K562 (cell line): ENCODE results near the gene CAMK1D. TPM values are rescaled to one million over a fixed set of nuclear protein-coding genes. Genes with fewer than 3 reads are reported as not detected.

Experiments used
- ATAC-seq: fragments of 200-7000 bp; cut with Tn5 transposase; 3 replicates; pipeline ENCODE4 v1.9.1; 2020; ENCODE audit warnings: moderate library complexity
- BruUV-seq: library from RNA; stranded (reverse); fragments of 400-500 nt; replicated peaks from 2 replicates; lab custom pipeline; 2021; lab: Mats Ljungman, UMichigan
- CTCF ChIA-PET: fragments of 300-600 bp; formaldehyde crosslinking; extraction: SDS; loops from one replicate; lab custom pipeline; 2021; ENCODE audit warnings: low intra/inter-chr PET ratio; lab: Yijun Ruan, JAX
- POLR2A ChIA-PET: fragments of 300-600, 350-650 bp; sonication (Branson Sonifier 250); formaldehyde crosslinking; extraction: SDS; loops from one replicate; lab custom pipeline; 2021; ENCODE audit warnings: antibody characterized with exemption, inconsistent platforms; lab: Yijun Ruan, JAX
- DNase-seq, 4 experiments: peaks; one replicate each; pipeline versions ENCODE4 v3.0.0 to v3.0.0-alpha.2; 2011 to 2018; ENCODE audit warnings: low spot score in 3 of 4, mixed read lengths in 3 of 4; ENCODE audit errors: extremely low read depth in 1 of 4
- FAIRE-seq: peaks from 2 replicates; lab custom pipeline; 2011; peaks lifted over from hg19 to GRCh38; lab: Jason Lieb, UNC
- H2AFZ ChIP-seq: 2 replicates; pipeline ENCODE4 v1.6.0; 2011; ENCODE audit warnings: low read depth, low read length, control low read depth, inconsistent platforms
- H3K27ac ChIP-seq: fragments of 200-600 bp; 3 replicates; pipeline ENCODE4 v1.8.0; 2011; ENCODE audit warnings: low read depth, mild to moderate bottlenecking, control low read depth, inconsistent platforms, low read length, moderate library complexity, mixed read lengths; ENCODE audit errors: extremely low read depth
- H3K27me3 ChIP-seq, 2 experiments: fragments of 300-600 bp in 1 of 2; 2 replicates in 1 of 2; 3 replicates in 1 of 2; pipeline versions ENCODE4 v1.6.0 to v1.8.0; 2011; ENCODE audit warnings: inconsistent platforms in 2 of 2, low read length in 2 of 2, mild to moderate bottlenecking in 1 of 2, mixed read lengths in 1 of 2, moderate library complexity in 1 of 2; ENCODE audit not compliant: control insufficient read depth in 2 of 2, insufficient read depth in 2 of 2
- H3K36me3 ChIP-seq: fragments of 300-600 bp; 3 replicates; pipeline ENCODE4 v1.8.0; 2011; ENCODE audit warnings: mild to moderate bottlenecking, low read length, inconsistent platforms; ENCODE audit not compliant: control insufficient read depth, insufficient read depth
- H3K4me1 ChIP-seq, 2 experiments: fragments of 200-600 bp in 1 of 2; replicated peaks in 1 of 2; 2 replicates in 1 of 2; 3 replicates in 1 of 2; pipeline versions ENCODE4 v1.5.1 to v1.8.0; 2011; ENCODE audit warnings: inconsistent platforms in 2 of 2, low read length in 2 of 2, mild to moderate bottlenecking in 1 of 2, mixed read lengths in 1 of 2, moderate library complexity in 1 of 2; ENCODE audit not compliant: control insufficient read depth in 2 of 2, insufficient read depth in 2 of 2
- H3K4me2 ChIP-seq: 2 replicates; pipeline ENCODE4 v1.6.1; 2011; ENCODE audit warnings: low read length, control low read depth, inconsistent platforms, mixed read lengths; ENCODE audit not compliant: insufficient read depth
- H3K4me3 ChIP-seq: fragments of 200-600 bp; sonication (generic), shearing (Covaris generic); 2 replicates; pipeline ENCODE4 v1.5.1; 2016; ENCODE audit warnings: control low read depth, inconsistent platforms
- H3K79me2 ChIP-seq: fragments of 200-600 bp; 3 replicates; pipeline ENCODE4 v1.8.0; 2011; ENCODE audit warnings: low read length, inconsistent platforms; ENCODE audit not compliant: control insufficient read depth, insufficient read depth
- H3K9ac ChIP-seq, 2 experiments: 2 replicates each; pipeline versions ENCODE4 v1.6.0 to v1.6.1; 2011; ENCODE audit warnings: low read depth in 2 of 2, low read length in 2 of 2, control low read depth in 1 of 2, inconsistent platforms in 1 of 2, mild to moderate bottlenecking in 1 of 2, mixed read lengths in 1 of 2; ENCODE audit not compliant: insufficient read depth in 1 of 2
- H3K9me1 ChIP-seq: one replicate; pipeline ENCODE4 v1.6.0; 2011; ENCODE audit warnings: inconsistent platforms, mild to moderate bottlenecking, low read length, moderate library complexity; ENCODE audit not compliant: control insufficient read depth, insufficient read depth
- H3K9me3 ChIP-seq: replicated peaks from 2 replicates; pipeline ENCODE4 v1.5.1; 2011; ENCODE audit warnings: low read depth, low read length, inconsistent platforms; ENCODE audit not compliant: control insufficient read depth, insufficient read depth
- H4K20me1 ChIP-seq: replicated peaks from 2 replicates; pipeline ENCODE4 v1.6.1; 2011; ENCODE audit warnings: low read length, inconsistent platforms, mixed read lengths; ENCODE audit not compliant: control insufficient read depth, insufficient read depth
- BRD4 ChIP-seq: fragments of 200-600 bp; sonication (generic); IDR thresholded peaks from 2 replicates; pipeline ENCODE4 v1.6.1; 2017; ENCODE audit warnings: inconsistent platforms
- CREB3 ChIP-seq: fragments of 450-650 bp; conservative IDR thresholded peaks from 2 replicates; pipeline ENCODE4 v1.6.1; 2016; ENCODE audit warnings: missing genetic modification characterization, low read depth, mild to moderate bottlenecking, missing compliant biosample characterization, moderate library complexity
- CSDE1 ChIP-seq, 2 experiments: fragments of 450-650 bp; IDR thresholded peaks; 2 replicates each; pipeline ENCODE4 v1.6.1; 2016; ENCODE audit warnings: mild to moderate bottlenecking in 1 of 2
- RREB1 ChIP-seq: fragments of 250-450 bp; sonication (Bioruptor Pico); IDR thresholded peaks from 2 replicates; pipeline ENCODE4 v1.4.0; 2020
- ZNF311 ChIP-seq: fragments of 250-450 bp; sonication (Bioruptor Pico); IDR thresholded peaks from 2 replicates; pipeline ENCODE4 v1.4.0; 2020; ENCODE audit warnings: mild to moderate bottlenecking, moderate library complexity
- WGBS: fragments of 100-300 bp; shearing (Covaris generic); methylation state at CpG from one replicate; pipeline ENCODE4 v1.1.6; 2016; ENCODE audit warnings: low coverage, mixed read lengths; ENCODE audit not compliant: insufficient coverage; ENCODE audit errors: missing lambda C conversion rate; 5-methylcytosine and 5-hydroxymethylcytosine counted together
- in situ Hi-C: fragments of 300-500 bp; cut with MboI; formaldehyde crosslinking; loops from 4 replicates; pipeline ENCODE4 v1.15.0; 2018; ENCODE audit warnings: inconsistent platforms, mixed read lengths
- intact Hi-C: fragments of 100-400 bp; cut with micrococcal nuclease; formaldehyde crosslinking; loops from 2 replicates; pipeline ENCODE4 v1.14.2; 2022
- polyA plus RNA-seq, 8 experiments: library from polyadenylated mRNA; depleted of rRNA in 4 of 8; stranded (reverse) in 5 of 8; unstranded in 3 of 8; fragments of >200 nt; fragmentation: Nextera tagmentation in 2 of 8; fragmentation: Illumina TruSeq in 1 of 8; extraction: Ambion mirVana in 2 of 8; extraction: Trizol in 1 of 8; gene quantifications; 2 replicates each; pipeline versions ENCODE4 v1.2.1 to v1.2.3, GENCODE V29; 2011 to 2014; ENCODE audit warnings: inconsistent platforms in 1 of 8, missing spikeins in 1 of 8
- total RNA-seq, 7 experiments: library from RNA; depleted of rRNA in 6 of 7; stranded (reverse); fragments of >200 nt in 6 of 7; fragmentation: Illumina TruSeq in 2 of 7; extraction: Trizol in 2 of 7; gene quantifications; 2 replicates each; pipeline versions ENCODE4 v1.2.1 to v1.2.3, GENCODE V29; 2011 to 2021; ENCODE audit warnings: low replicate concordance in 1 of 7
- TF ChIP-seq, protein P1 (sequence below): sonication (generic); formaldehyde crosslinking; IDR thresholded peaks from 2 replicates; pipeline ENCODE4 v1.5.0; 2020; ENCODE audit warnings: missing genetic modification reagents
- TF ChIP-seq, protein P2 (sequence below): fragments of 450-650 bp; IDR thresholded peaks from 2 replicates; pipeline ENCODE4 v1.6.1; 2017; ENCODE audit warnings: mild to moderate bottlenecking, moderate library complexity
- TF ChIP-seq, protein P3 (sequence below), 2 experiments: IDR thresholded peaks; 2 replicates each; pipeline ENCODE4 v1.6.1; 2011; ENCODE audit warnings: borderline replicate concordance in 1 of 2, control low read depth in 1 of 2, low read depth in 1 of 2, low read length in 1 of 2, mild to moderate bottlenecking in 1 of 2, mixed read lengths in 1 of 2, moderate library complexity in 1 of 2; ENCODE audit not compliant: insufficient read depth in 1 of 2, insufficient read length in 1 of 2, poor library complexity in 1 of 2, severe bottlenecking in 1 of 2; ENCODE audit errors: extremely low read depth in 1 of 2
- TF ChIP-seq, protein P4 (sequence below): sonication (generic); formaldehyde crosslinking; IDR thresholded peaks from 2 replicates; pipeline ENCODE4 v1.8.0; 2022; ENCODE audit warnings: missing genetic modification reagents, mild to moderate bottlenecking, moderate library complexity, borderline replicate concordance

Gene CAMK1D
- total and polyA plus RNA-seq, 9 of the 15 experiments (the other 6 are each of a cell fraction or from before 2014, with no cell fraction given): 0.12 to 0.24 (median 0.20) TPM; not detected in 5

DNA sequence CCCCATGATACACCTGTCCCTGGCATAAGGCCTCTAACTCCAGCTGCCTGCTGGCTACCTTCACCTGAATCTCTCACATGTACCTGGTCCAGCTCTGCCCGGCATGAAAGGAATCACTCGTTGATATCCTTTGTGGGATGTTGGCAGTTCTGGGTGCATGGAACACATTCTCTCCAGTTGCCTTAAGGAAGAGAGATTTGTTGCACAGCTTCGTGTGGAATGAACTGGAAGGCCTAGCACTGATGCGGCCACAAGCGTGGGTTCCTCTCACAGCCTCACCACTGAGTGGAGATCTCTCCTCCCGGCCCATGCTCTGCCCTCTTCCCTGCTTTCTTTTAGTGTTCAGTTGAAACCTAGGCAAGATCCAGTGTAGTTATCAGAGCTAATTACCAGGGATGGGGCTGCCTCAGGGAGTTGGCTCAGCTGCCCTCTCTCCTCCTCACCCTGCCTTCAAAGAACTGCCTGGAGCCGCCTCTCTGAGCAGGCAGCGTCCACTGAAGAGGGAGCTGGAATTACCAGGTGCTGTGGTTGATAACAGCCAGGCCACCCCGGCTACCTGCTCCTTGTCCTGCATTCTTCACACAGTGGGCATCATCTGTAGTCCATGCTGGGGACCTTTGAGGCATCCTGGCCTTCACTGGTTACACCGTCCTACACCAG lies 457.9 kb downstream of the CAMK1D start:
- DNase-seq: no peak
- no peak overlapping the region for H2AFZ ChIP-seq
- H3K27me3 ChIP-seq: peaks cover 4 to 30% of the 10 kb centered on the region in 2 experiments; a peak in 3 of 5 replicates
- no peaks in the 10 kb centered on the region for H3K9me3 ChIP-seq
- FAIRE-seq: no peak
- POLR2A ChIA-PET: interaction anchor here (0.6 to 1.1 kb wide), 3 partner anchors 9 to 101 kb away, joined by 3 read pairs; no protein-coding TSS in a partner anchor
- CTCF ChIA-PET: no interaction called here
- no peak overlapping the region for H3K9ac ChIP-seq
- intact Hi-C loops (no loop called here), in situ Hi-C loops (no loop called here)
- no peaks in the 10 kb centered on the region for H4K20me1 ChIP-seq
- no peak; the same call in 2 of the 3 replicates for ATAC-seq
- no peak overlapping the region for H3K4me3 ChIP-seq
- no peaks in the 10 kb centered on the region for H3K79me2 ChIP-seq
- H3K4me2 ChIP-seq: no peak overlapping the region
- BruUV-seq: no TSS peak
- H3K36me3 ChIP-seq: no peaks in the 10 kb centered on the region
- H3K27ac ChIP-seq: no peak overlapping the region
- H3K9me1 ChIP-seq: no peaks in the 10 kb centered on the region
- 1% methylated on average over 10 of the region's 10 CpGs for whole genome bisulfite sequencing
- no peaks in the 10 kb centered on the region for H3K4me1 ChIP-seq
- TF ChIP-seq RREB1 (CRISPR knock-in tag): no peak
- TF ChIP-seq, protein P1, sequence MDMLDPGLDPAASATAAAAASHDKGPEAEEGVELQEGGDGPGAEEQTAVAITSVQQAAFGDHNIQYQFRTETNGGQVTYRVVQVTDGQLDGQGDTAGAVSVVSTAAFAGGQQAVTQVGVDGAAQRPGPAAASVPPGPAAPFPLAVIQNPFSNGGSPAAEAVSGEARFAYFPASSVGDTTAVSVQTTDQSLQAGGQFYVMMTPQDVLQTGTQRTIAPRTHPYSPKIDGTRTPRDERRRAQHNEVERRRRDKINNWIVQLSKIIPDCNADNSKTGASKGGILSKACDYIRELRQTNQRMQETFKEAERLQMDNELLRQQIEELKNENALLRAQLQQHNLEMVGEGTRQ (CRISPR knock-in tag): no peak
- no peak for TF ChIP-seq BRD4
- TF ChIP-seq ZNF311: no peak
- TF ChIP-seq CSDE1 (IDR thresholded peaks at IDR 0.05): no peak
- TF ChIP-seq CREB3 (tag): no peak
- TF ChIP-seq, protein P2, sequence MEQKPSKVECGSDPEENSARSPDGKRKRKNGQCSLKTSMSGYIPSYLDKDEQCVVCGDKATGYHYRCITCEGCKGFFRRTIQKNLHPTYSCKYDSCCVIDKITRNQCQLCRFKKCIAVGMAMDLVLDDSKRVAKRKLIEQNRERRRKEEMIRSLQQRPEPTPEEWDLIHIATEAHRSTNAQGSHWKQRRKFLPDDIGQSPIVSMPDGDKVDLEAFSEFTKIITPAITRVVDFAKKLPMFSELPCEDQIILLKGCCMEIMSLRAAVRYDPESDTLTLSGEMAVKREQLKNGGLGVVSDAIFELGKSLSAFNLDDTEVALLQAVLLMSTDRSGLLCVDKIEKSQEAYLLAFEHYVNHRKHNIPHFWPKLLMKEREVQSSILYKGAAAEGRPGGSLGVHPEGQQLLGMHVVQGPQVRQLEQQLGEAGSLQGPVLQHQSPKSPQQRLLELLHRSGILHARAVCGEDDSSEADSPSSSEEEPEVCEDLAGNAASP: no peak
- TF ChIP-seq, protein P3, sequence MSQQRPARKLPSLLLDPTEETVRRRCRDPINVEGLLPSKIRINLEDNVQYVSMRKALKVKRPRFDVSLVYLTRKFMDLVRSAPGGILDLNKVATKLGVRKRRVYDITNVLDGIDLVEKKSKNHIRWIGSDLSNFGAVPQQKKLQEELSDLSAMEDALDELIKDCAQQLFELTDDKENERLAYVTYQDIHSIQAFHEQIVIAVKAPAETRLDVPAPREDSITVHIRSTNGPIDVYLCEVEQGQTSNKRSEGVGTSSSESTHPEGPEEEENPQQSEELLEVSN (IDR thresholded peaks at IDR 0.05; ENCODE audit: borderline replicate concordance in 1 of 2, extremely low read depth in 1 of 2, insufficient read depth in 1 of 2, insufficient read length in 1 of 2, low read depth in 1 of 2, low read length in 1 of 2, poor library complexity in 1 of 2, severe bottlenecking in 1 of 2): no peak
- TF ChIP-seq, protein P4, sequence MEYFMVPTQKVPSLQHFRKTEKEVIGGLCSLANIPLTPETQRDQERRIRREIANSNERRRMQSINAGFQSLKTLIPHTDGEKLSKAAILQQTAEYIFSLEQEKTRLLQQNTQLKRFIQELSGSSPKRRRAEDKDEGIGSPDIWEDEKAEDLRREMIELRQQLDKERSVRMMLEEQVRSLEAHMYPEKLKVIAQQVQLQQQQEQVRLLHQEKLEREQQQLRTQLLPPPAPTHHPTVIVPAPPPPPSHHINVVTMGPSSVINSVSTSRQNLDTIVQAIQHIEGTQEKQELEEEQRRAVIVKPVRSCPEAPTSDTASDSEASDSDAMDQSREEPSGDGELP (CRISPR knock-in tag): no peak
